Measurements from ENCODE around the gene EPG5.

Gene EPG5

DNA sequence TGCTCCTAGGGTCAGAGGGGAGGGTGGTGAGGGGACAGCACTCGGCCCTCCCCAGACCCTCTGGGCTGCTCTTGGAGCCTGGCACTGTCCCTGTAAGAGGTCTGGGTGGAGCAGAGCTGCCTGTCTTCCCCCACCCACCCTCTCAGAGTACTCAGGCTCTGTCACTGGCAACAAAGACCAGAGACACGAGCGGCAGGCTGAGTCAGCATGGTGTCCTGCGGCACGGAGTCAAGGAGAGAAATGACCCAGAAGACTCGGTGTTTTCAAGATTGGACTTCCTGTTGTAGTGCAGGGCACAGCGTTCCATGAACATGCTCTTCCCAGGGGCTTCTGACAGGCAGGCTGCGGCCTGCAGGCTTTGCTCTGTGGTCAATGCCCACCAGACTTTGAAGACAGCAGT is 121.7 kb downstream of the EPG5 start:
- Histone ChIP-seq H3K23ac (ENCODE audit: low read length) (no peak overlapping the region), H3K9ac (ENCODE audit: low read length) (no peak overlapping the region), H2BK120ac (ENCODE audit: insufficient read depth, low read length, poor library complexity) (no peak overlapping the region), H3K4me1 (ENCODE audit: control insufficient read depth in 1 of 2, insufficient read depth in 2 of 2, low read length in 2 of 2) (peaks cover 8 to 15% of the 10 kb centered on the region in 2 experiments), H2BK12ac (ENCODE audit: low read length) (no peak overlapping the region), H3K27ac (ENCODE audit: low read depth, low read length) (no peak overlapping the region), H3K4me3 (ENCODE audit: low read depth, low read length) (no peak overlapping the region), H3K27me3 (ENCODE audit: insufficient read depth, low read length) (no peaks in the 10 kb centered on the region), H3K18ac (ENCODE audit: low read length) (no peak overlapping the region), H3K36me3 (ENCODE audit: control insufficient read depth in 1 of 2, insufficient read depth in 2 of 2, low read length in 2 of 2) (peaks cover 7 to 10% of the 10 kb centered on the region in 2 experiments), H3K79me1 (ENCODE audit: low read length) (no peaks in the 10 kb centered on the region), H3K79me2 (ENCODE audit: control insufficient read depth, insufficient read depth, low read length, poor library complexity) (no peaks in the 10 kb centered on the region), H4K8ac (ENCODE audit: low read depth, low read length) (no peak overlapping the region), H3K9me3 (ENCODE audit: insufficient read depth, low read depth, low read length) (no peaks in the 10 kb centered on the region), H4K12ac (ENCODE audit: low read depth, low read length) (no peak overlapping the region), H3K4ac (ENCODE audit: low read depth, low read length) (no peak overlapping the region), H3K4me2 (ENCODE audit: low read length) (no peak overlapping the region), H4K91ac (ENCODE audit: low read depth, low read length) (no peak overlapping the region), H2BK5ac (ENCODE audit: low read depth, low read length, poor library complexity) (no peak overlapping the region), H2AFZ (ENCODE audit: insufficient read depth, low read length, poor library complexity) (no peak overlapping the region), H3K14ac (ENCODE audit: low read length) (no peak overlapping the region), H2AK5ac (ENCODE audit: low read length) (no peak overlapping the region)
- WGBS (ENCODE audit: extremely low coverage, insufficient coverage, insufficient read length): no CpG with 5 or more reads among the region's 8 CpGs
- DNase-seq: no peak

DNA sequence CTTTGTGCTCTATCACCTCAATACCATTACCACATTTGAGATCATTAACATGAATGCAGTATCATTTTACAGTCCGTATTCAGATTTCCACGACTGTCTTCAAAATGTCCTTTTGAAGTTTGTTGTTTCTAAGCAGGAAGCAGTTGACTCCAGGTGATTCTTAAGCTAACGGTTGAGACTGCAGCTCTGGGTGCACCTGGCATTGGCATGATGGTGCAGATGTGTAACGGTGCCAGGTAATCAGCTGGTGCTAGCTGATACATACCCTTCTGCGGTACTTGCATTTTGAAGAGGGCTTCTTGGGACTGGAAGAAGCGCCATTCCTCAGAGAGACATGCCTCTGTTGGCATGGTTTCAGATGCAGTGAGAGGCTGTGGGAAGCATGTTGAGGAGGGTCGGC is 122.2 kb downstream of the EPG5 start:
- H3K23ac ChIP-seq (ENCODE audit: low read length): no peak overlapping the region
- peak overlapping the region; percentile 1 for H3K18ac ChIP-seq (ENCODE audit: low read length)
- peaks cover 5 to 7% of the 10 kb centered on the region in 2 experiments for H3K36me3 ChIP-seq (ENCODE audit: control insufficient read depth in 1 of 2, insufficient read depth in 2 of 2, low read length in 2 of 2)

GRCh38 chr18:45843019-45843418 is 124.1 kb downstream of the EPG5 start:
- H3K14ac ChIP-seq (ENCODE audit: low read length): no peak overlapping the region
- H2BK12ac ChIP-seq (ENCODE audit: low read length): no peak overlapping the region
- H2BK120ac ChIP-seq (ENCODE audit: insufficient read depth, low read length, poor library complexity): no peak overlapping the region
- no peaks in the 10 kb centered on the region for H3K79me2 ChIP-seq (ENCODE audit: control insufficient read depth, insufficient read depth, low read length, poor library complexity)
- no peak overlapping the region for H3K27ac ChIP-seq (ENCODE audit: low read depth, low read length)
- no peaks in the 10 kb centered on the region for H3K9me3 ChIP-seq (ENCODE audit: insufficient read depth, low read depth, low read length)
- H3K9ac ChIP-seq (ENCODE audit: low read length): no peak overlapping the region
- no peak for DNase-seq
- H3K36me3 ChIP-seq (ENCODE audit: control insufficient read depth in 1 of 2, insufficient read depth in 2 of 2, low read length in 2 of 2): no peaks in the 10 kb centered on the region
- H4K91ac ChIP-seq (ENCODE audit: low read depth, low read length): no peak overlapping the region
- peaks cover 8 to 18% of the 10 kb centered on the region in 2 experiments for H3K4me1 ChIP-seq (ENCODE audit: control insufficient read depth in 1 of 2, insufficient read depth in 2 of 2, low read length in 2 of 2)
- H2AFZ ChIP-seq (ENCODE audit: insufficient read depth, low read length, poor library complexity): no peak overlapping the region
- no peak overlapping the region for H2BK5ac ChIP-seq (ENCODE audit: low read depth, low read length, poor library complexity)
- no peak overlapping the region for H3K4me3 ChIP-seq (ENCODE audit: low read depth, low read length)
- no peak overlapping the region for H3K23ac ChIP-seq (ENCODE audit: low read length)
- peaks cover 3% of the 10 kb centered on the region for H3K27me3 ChIP-seq (ENCODE audit: insufficient read depth, low read length)
- H4K8ac ChIP-seq (ENCODE audit: low read depth, low read length): no peak overlapping the region
- no peak overlapping the region for H2AK5ac ChIP-seq (ENCODE audit: low read length)
- H3K4me2 ChIP-seq (ENCODE audit: low read length): no peak overlapping the region
- no peak overlapping the region for H4K12ac ChIP-seq (ENCODE audit: low read depth, low read length)
- no peak overlapping the region for H3K18ac ChIP-seq (ENCODE audit: low read length)
- no peaks in the 10 kb centered on the region for H3K79me1 ChIP-seq (ENCODE audit: low read length)
- no CpG with 5 or more reads among the region's 9 CpGs for WGBS (ENCODE audit: extremely low coverage, insufficient coverage, insufficient read length)
- no peak overlapping the region for H3K4ac ChIP-seq (ENCODE audit: low read depth, low read length)

More for the DNA sequence above, 122.2 kb downstream of the EPG5 start:
- Histone ChIP-seq H3K9ac (ENCODE audit: low read length) (no peak overlapping the region), H4K8ac (ENCODE audit: low read depth, low read length) (no peak overlapping the region), H3K4ac (ENCODE audit: low read depth, low read length) (no peak overlapping the region), H2BK120ac (ENCODE audit: insufficient read depth, low read length, poor library complexity) (no peak overlapping the region), H4K12ac (ENCODE audit: low read depth, low read length) (no peak overlapping the region), H2AFZ (ENCODE audit: insufficient read depth, low read length, poor library complexity) (no peak overlapping the region), H3K4me3 (ENCODE audit: low read depth, low read length) (no peak overlapping the region), H3K79me1 (ENCODE audit: low read length) (no peaks in the 10 kb centered on the region), H3K14ac (ENCODE audit: low read length) (no peak overlapping the region), H2BK12ac (ENCODE audit: low read length) (no peak overlapping the region), H2AK5ac (ENCODE audit: low read length) (no peak overlapping the region), H3K4me1 (ENCODE audit: control insufficient read depth in 1 of 2, insufficient read depth in 2 of 2, low read length in 2 of 2) (peaks cover 8 to 18% of the 10 kb centered on the region in 2 experiments), H3K27me3 (ENCODE audit: insufficient read depth, low read length) (no peaks in the 10 kb centered on the region), H2BK5ac (ENCODE audit: low read depth, low read length, poor library complexity) (no peak overlapping the region), H3K4me2 (ENCODE audit: low read length) (no peak overlapping the region), H3K79me2 (ENCODE audit: control insufficient read depth, insufficient read depth, low read length, poor library complexity) (no peaks in the 10 kb centered on the region), H4K91ac (ENCODE audit: low read depth, low read length) (no peak overlapping the region), H3K9me3 (ENCODE audit: insufficient read depth, low read depth, low read length) (no peaks in the 10 kb centered on the region), H3K27ac (ENCODE audit: low read depth, low read length) (no peak overlapping the region)
- WGBS (ENCODE audit: extremely low coverage, insufficient coverage, insufficient read length): no CpG with 5 or more reads among the region's 7 CpGs
- DNase-seq: no peak

DNA sequence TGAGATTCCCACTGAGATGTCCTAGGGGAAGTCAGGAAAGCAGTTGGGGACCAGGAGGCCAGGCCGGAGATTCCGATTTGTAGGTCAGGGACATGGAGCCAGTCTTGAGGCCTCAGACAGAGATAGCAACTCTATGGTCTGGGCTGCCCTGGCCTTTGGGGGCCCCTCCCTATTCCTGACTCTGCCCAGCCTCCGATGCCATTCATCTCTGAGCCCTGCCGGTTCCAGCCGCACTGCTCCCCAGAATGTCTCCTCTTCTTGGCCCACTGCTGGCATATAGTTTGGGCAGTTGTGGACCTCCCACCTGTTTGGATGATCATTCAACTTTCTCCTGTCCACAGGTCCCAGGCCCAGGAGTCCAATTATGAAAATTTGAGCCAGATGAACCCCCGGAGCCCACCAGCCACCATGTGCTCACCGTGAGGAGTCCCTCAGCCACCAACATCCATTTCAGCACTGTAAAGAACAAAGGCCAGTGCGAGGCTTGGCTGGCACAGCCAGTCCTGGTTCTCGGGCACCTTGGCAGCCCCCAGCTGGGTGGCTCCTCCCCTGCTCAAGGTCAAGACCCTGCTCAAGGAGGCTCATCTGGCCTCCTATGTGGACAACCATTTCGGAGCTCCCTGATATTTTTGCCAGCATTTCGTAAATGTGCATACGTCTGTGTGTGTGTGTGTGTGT is 125.2 kb downstream of the EPG5 start:
- Histone ChIP-seq H3K9me3 (ENCODE audit: insufficient read depth, low read depth, low read length) (no peaks in the 10 kb centered on the region), H3K4me1 (ENCODE audit: control insufficient read depth in 1 of 2, insufficient read depth in 2 of 2, low read length in 2 of 2) (peaks cover 10 to 23% of the 10 kb centered on the region in 2 experiments), H3K23ac (ENCODE audit: low read length) (no peak overlapping the region), H3K14ac (ENCODE audit: low read length) (no peak overlapping the region), H3K4ac (ENCODE audit: low read depth, low read length) (no peak overlapping the region), H3K27me3 (ENCODE audit: insufficient read depth, low read length) (peaks cover 14% of the 10 kb centered on the region), H2BK12ac (ENCODE audit: low read length) (no peak overlapping the region), H2BK120ac (ENCODE audit: insufficient read depth, low read length, poor library complexity) (no peak overlapping the region), H4K91ac (ENCODE audit: low read depth, low read length) (no peak overlapping the region), H3K4me3 (ENCODE audit: low read depth, low read length) (no peak overlapping the region), H2AFZ (ENCODE audit: insufficient read depth, low read length, poor library complexity) (no peak overlapping the region), H2BK5ac (ENCODE audit: low read depth, low read length, poor library complexity) (no peak overlapping the region), H3K79me1 (ENCODE audit: low read length) (no peaks in the 10 kb centered on the region), H3K27ac (ENCODE audit: low read depth, low read length) (no peak overlapping the region), H4K8ac (ENCODE audit: low read depth, low read length) (no peak overlapping the region), H3K4me2 (ENCODE audit: low read length) (no peak overlapping the region), H3K79me2 (ENCODE audit: control insufficient read depth, insufficient read depth, low read length, poor library complexity) (no peaks in the 10 kb centered on the region), H2AK5ac (ENCODE audit: low read length) (no peak overlapping the region), H4K12ac (ENCODE audit: low read depth, low read length) (no peak overlapping the region), H3K9ac (ENCODE audit: low read length) (no peak overlapping the region), H3K18ac (ENCODE audit: low read length) (no peak overlapping the region), H3K36me3 (ENCODE audit: control insufficient read depth in 1 of 2, insufficient read depth in 2 of 2, low read length in 2 of 2) (no peaks in the 10 kb centered on the region)
- no CpG with 5 or more reads among the region's 12 CpGs for WGBS (ENCODE audit: extremely low coverage, insufficient coverage, insufficient read length)
- no peak for DNase-seq

All from trophoblast cell (in vitro differentiated cells and primary cell).